PC-9 (cell line): ENCODE measurements around the gene AKAP11. TPM values are rescaled to one million over a fixed set of nuclear protein-coding genes. Genes with fewer than 3 reads are reported as not detected.
A peak's percentile ranks its signal among the peaks of the same experiment; 100 is the strongest.

Source experiments
- BruUV-seq: library from RNA; stranded (reverse); fragments of 400-500 nt; replicated peaks from 2 replicates; lab custom pipeline; 2021; lab: Mats Ljungman, UMichigan
- CTCF ChIA-PET: fragments of 300-600 bp; sonication (Branson Sonifier 250); formaldehyde crosslinking; loops from one replicate; lab custom pipeline; 2022; ENCODE audit warnings: antibody characterized with exemption; lab: Charles Lee
- POLR2A ChIA-PET: fragments of 300-600 bp; sonication (Branson Sonifier 250); formaldehyde crosslinking; loops from one replicate; lab custom pipeline; 2022; ENCODE audit warnings: antibody characterized with exemption; ENCODE audit not compliant: unreplicated experiment; lab: Charles Lee
- DNase-seq, 2 experiments: peaks; one replicate each; pipeline versions ENCODE4 v3.0.0 to v3.0.0-alpha.2; 2015 to 2022; ENCODE audit warnings: mixed read lengths in 1 of 2
- H2AFZ ChIP-seq: fragments of 200-600 bp; sonication (generic); 2 replicates; pipeline ENCODE4 v1.8.1; 2017; ENCODE audit warnings: antibody characterized with exemption
- H3F3A ChIP-seq: fragments of 200-600 bp; sonication (generic); 2 replicates; pipeline ENCODE4 v1.8.1; 2017; ENCODE audit warnings: antibody characterized with exemption, mild to moderate bottlenecking, low read depth; ENCODE audit not compliant: insufficient read depth
- H3K27ac ChIP-seq: fragments of 200-600 bp; sonication (generic); 2 replicates; pipeline ENCODE4 v1.6.1; 2016; ENCODE audit warnings: mixed run types
- H3K27me3 ChIP-seq: fragments of 200-600 bp; sonication (generic); 2 replicates; pipeline ENCODE4 v1.6.1; 2016; ENCODE audit warnings: low read depth, mixed run types; ENCODE audit not compliant: insufficient read depth
- H3K36me3 ChIP-seq: fragments of 200-600 bp; sonication (generic); 2 replicates; pipeline ENCODE4 v1.6.1; 2016; ENCODE audit warnings: low read depth, mixed run types
- H3K4me1 ChIP-seq: fragments of 200-600 bp; sonication (generic); replicated peaks from 2 replicates; pipeline ENCODE4 v1.6.1; 2016; ENCODE audit warnings: mixed run types; ENCODE audit not compliant: insufficient read depth
- H3K4me2 ChIP-seq: fragments of 200-600 bp; sonication (generic); 2 replicates; pipeline ENCODE4 v1.6.1; 2017; ENCODE audit warnings: mixed run types
- H3K4me3 ChIP-seq: fragments of 200-600 bp; sonication (generic); 2 replicates; pipeline ENCODE4 v1.6.1; 2016; ENCODE audit warnings: mixed run types
- H3K79me2 ChIP-seq: fragments of 200-600 bp; sonication (generic); 2 replicates; pipeline ENCODE4 v1.6.1; 2017; ENCODE audit warnings: low read depth, mixed run types
- H3K9me2 ChIP-seq: fragments of 200-600 bp; sonication (generic); 2 replicates; pipeline ENCODE4 v1.8.1; 2017; ENCODE audit warnings: mild to moderate bottlenecking; ENCODE audit not compliant: insufficient read depth
- H3K9me3 ChIP-seq: fragments of 200-600 bp; sonication (generic); 2 replicates; pipeline ENCODE4 v1.8.1; 2016; ENCODE audit warnings: low read depth; ENCODE audit not compliant: insufficient read depth
- H4K20me1 ChIP-seq: fragments of 200-600 bp; sonication (generic); 2 replicates; pipeline ENCODE4 v1.8.1; 2017; ENCODE audit not compliant: insufficient read depth
- CTCF ChIP-seq: fragments of 200-600 bp; sonication (generic); conservative IDR thresholded peaks from 2 replicates; pipeline ENCODE4 v1.6.1; 2017; ENCODE audit warnings: mixed run types, antibody characterized with exemption, mild to moderate bottlenecking, moderate library complexity
- EZH2 ChIP-seq: fragments of 200-600 bp; sonication (generic); IDR thresholded peaks from 2 replicates; pipeline ENCODE4 v1.8.0; 2017; ENCODE audit warnings: antibody characterized with exemption, low read depth
- intact Hi-C: fragments of 100-400 bp; cut with micrococcal nuclease; formaldehyde crosslinking; loops from one replicate; pipeline ENCODE4 v1.10.0; 2022; ENCODE audit not compliant: unreplicated experiment
- total RNA-seq: library from RNA; stranded (reverse); gene quantifications from 2 replicates; pipeline ENCODE4 v1.2.3, GENCODE V29; 2021

The AKAP11 gene
- total RNA-seq, 1 experiment from 2014 or later, result 15.9 TPM

- Histone ChIP-seq H3K4me2 (no peak overlapping the region), H3K4me3 (no peak overlapping the region)
- intact Hi-C loops, result loop anchor here (10.0 kb wide), 1 partner anchor 261 kb away; no protein-coding TSS in a partner anchor
Observed at GRCh38 chr13:42333613-42334328, 61.8 kb downstream of the AKAP11 start.

GRCh38 chr13:42334329-42334706, 62.4 kb downstream of the AKAP11 start:
- Histone ChIP-seq H3K27ac (no peak overlapping the region), H3K9me3 (no peaks in the 10 kb centered on the region), H3F3A (no peaks in the 10 kb centered on the region), H4K20me1 (no peaks in the 10 kb centered on the region), H3K27me3 (no peaks in the 10 kb centered on the region), H3K79me2 (no peaks in the 10 kb centered on the region), H2AFZ (no peak overlapping the region), H3K4me3 (no peak overlapping the region), H3K9me2 (no peaks in the 10 kb centered on the region), H3K36me3 (no peaks in the 10 kb centered on the region), H3K4me2 (no peak overlapping the region), H3K4me1 (peaks cover 19% of the 10 kb centered on the region)
- TF ChIP-seq EZH2 (no peak), CTCF (peak; percentile 1; the same call in 1 of the 2 replicates)
- ChIA-PET CTCF (interaction anchor here (0.6 kb wide), 1 partner anchor 1100 kb away, joined by 3 read pairs; no protein-coding TSS in a partner anchor), POLR2A (no interaction called here)
- DNase-seq, result peak in 1 of 2 experiments; percentile 4
- no TSS peak for BruUV-seq
- intact Hi-C loops, result loop anchor here (10.0 kb wide), 1 partner anchor 260 kb away; no protein-coding TSS in a partner anchor

More at GRCh38 chr13:42333613-42334328, 61.8 kb downstream of the AKAP11 start:
- Histone ChIP-seq H3F3A (no peaks in the 10 kb centered on the region), H3K9me3 (no peaks in the 10 kb centered on the region), H3K27ac (no peak overlapping the region), H3K79me2 (no peaks in the 10 kb centered on the region), H2AFZ (no peak overlapping the region), H3K9me2 (no peaks in the 10 kb centered on the region), H3K27me3 (no peaks in the 10 kb centered on the region), H4K20me1 (no peaks in the 10 kb centered on the region), H3K4me1 (peaks cover 19% of the 10 kb centered on the region), H3K36me3 (no peaks in the 10 kb centered on the region)
- DNase-seq, result peak in 1 of 2 experiments; percentile 2
- ChIA-PET CTCF (interaction anchor here (0.6 kb wide), 1 partner anchor 1100 kb away, joined by 3 read pairs; no protein-coding TSS in a partner anchor), POLR2A (no interaction called here)
- no TSS peak for BruUV-seq
- TF ChIP-seq CTCF (peak; percentile 56), EZH2 (no peak)

GRCh38 chr13:42337808-42338600, 66.1 kb downstream of the AKAP11 start:
- Histone ChIP-seq H3K27ac (no peak overlapping the region), H3K4me1 (peaks cover 19% of the 10 kb centered on the region), H3K9me3 (no peaks in the 10 kb centered on the region), H3K27me3 (no peaks in the 10 kb centered on the region), H3K36me3 (no peaks in the 10 kb centered on the region), H3K4me2 (peak overlapping the region; percentile 36), H3K4me3 (no peak overlapping the region), H3K9me2 (no peaks in the 10 kb centered on the region), H3K79me2 (no peaks in the 10 kb centered on the region), H4K20me1 (no peaks in the 10 kb centered on the region), H2AFZ (no peak overlapping the region), H3F3A (no peaks in the 10 kb centered on the region)
- peak in 1 of 2 experiments; percentile 55 for DNase-seq
- ChIA-PET CTCF (no interaction called here), POLR2A (no interaction called here)
- no peak for TF ChIP-seq CTCF
- TF ChIP-seq EZH2, result no peak
- intact Hi-C loops, result loop anchor here (10.0 kb wide), 1 partner anchor 257 kb away; no protein-coding TSS in a partner anchor
- BruUV-seq, result no TSS peak
